H1 (cell line): ENCODE data around the gene OR4S1. TPM values are rescaled to one million over a fixed set of nuclear protein-coding genes. Genes with fewer than 3 reads are reported as not detected.

Experiments
- CTCF ChIA-PET: fragments of 300-600 bp; sonication (Branson Sonifier 250); formaldehyde crosslinking; loops from one replicate; lab custom pipeline; 2021; ENCODE audit not compliant: partially characterized antibody; lab: Charles Lee
- POLR2A ChIA-PET: fragments of 300-600 bp; sonication (Branson Sonifier 250); formaldehyde crosslinking; loops from one replicate; lab custom pipeline; 2021; ENCODE audit warnings: inconsistent platforms; ENCODE audit not compliant: partially characterized antibody; lab: Charles Lee
- DNase-seq, 2 experiments: peaks; one replicate each; pipeline versions ENCODE4 v3.0.0 to v3.0.0-alpha.2; 2010 to 2022; ENCODE audit warnings: low spot score in 2 of 2, low read depth in 1 of 2, mixed read lengths in 1 of 2
- FAIRE-seq: peaks from 2 replicates; lab custom pipeline; 2011; peaks lifted over from hg19 to GRCh38; lab: Jason Lieb, UNC
- H2AFZ ChIP-seq: 2 replicates; pipeline ENCODE4 v1.8.1; 2012; ENCODE audit warnings: low read length, inconsistent platforms
- H2AK5ac ChIP-seq: 2 replicates; pipeline ENCODE4 v1.6.1; 2013; ENCODE audit warnings: low read depth, low read length
- H2BK120ac ChIP-seq: replicated peaks from 2 replicates; pipeline ENCODE3; 2013; ENCODE audit warnings: low read depth, low read length, inconsistent platforms
- H2BK12ac ChIP-seq: 2 replicates; pipeline ENCODE4 v1.6.1; 2013; ENCODE audit warnings: low read depth, low read length
- H2BK15ac ChIP-seq: 2 replicates; pipeline ENCODE4 v1.6.1; 2013; ENCODE audit warnings: low read length
- H2BK20ac ChIP-seq: 2 replicates; pipeline ENCODE4 v1.6.1; 2013; ENCODE audit warnings: low read length
- H2BK5ac ChIP-seq: 2 replicates; pipeline ENCODE4 v1.6.1; 2013; ENCODE audit warnings: low read depth, low read length
- H3K14ac ChIP-seq: 2 replicates; pipeline ENCODE4 v1.6.1; 2013; ENCODE audit warnings: inconsistent platforms; ENCODE audit not compliant: insufficient read length
- H3K18ac ChIP-seq: 2 replicates; pipeline ENCODE4 v1.6.1; 2013; ENCODE audit warnings: low read length; ENCODE audit errors: extremely low read depth
- H3K23ac ChIP-seq: 2 replicates; pipeline ENCODE4 v1.6.1; 2013; ENCODE audit warnings: inconsistent platforms; ENCODE audit not compliant: insufficient read length
- H3K23me2 ChIP-seq: 2 replicates; pipeline ENCODE4 v1.6.1; 2013; ENCODE audit warnings: low read depth, low read length
- H3K27ac ChIP-seq: 2 replicates; pipeline ENCODE4 v1.6.1; 2011; ENCODE audit warnings: low read depth, low read length, inconsistent platforms
- H3K27me3 ChIP-seq, 4 experiments: replicated peaks in 1 of 4; 1 replicate in 1 of 4; 2 replicates in 3 of 4; pipeline versions ENCODE4 v1.6.1 to v1.8.1; 2011 to 2013; ENCODE audit warnings: low read length in 3 of 4, mild to moderate bottlenecking in 3 of 4, inconsistent platforms in 2 of 4, mixed read lengths in 2 of 4, moderate library complexity in 1 of 4; ENCODE audit not compliant: control insufficient read depth in 3 of 4, insufficient read depth in 3 of 4; ENCODE audit errors: extremely low read depth in 1 of 4
- H3K36me3 ChIP-seq, 4 experiments: 2 replicates each; pipeline versions ENCODE4 v1.6.1 to v1.8.1; 2011 to 2013; ENCODE audit warnings: mild to moderate bottlenecking in 4 of 4, low read length in 3 of 4, moderate library complexity in 2 of 4, control low read depth in 1 of 4, inconsistent platforms in 1 of 4; ENCODE audit not compliant: insufficient read depth in 4 of 4, control insufficient read depth in 2 of 4
- H3K4ac ChIP-seq: replicated peaks from 2 replicates; pipeline ENCODE3; 2013; ENCODE audit warnings: low read length, low read depth, mixed read lengths, inconsistent platforms; ENCODE audit not compliant: insufficient read length
- H3K4me1 ChIP-seq, 4 experiments: replicated peaks in 1 of 4; 1 replicate in 1 of 4; 2 replicates in 3 of 4; pipeline versions ENCODE4 v1.6.1 to v1.8.1; 2011 to 2013; ENCODE audit warnings: low read length in 3 of 4, inconsistent platforms in 2 of 4, mixed read lengths in 1 of 4; ENCODE audit not compliant: insufficient read depth in 4 of 4, control insufficient read depth in 3 of 4
- H3K4me2 ChIP-seq, 2 experiments: 2 replicates each; pipeline versions ENCODE4 v1.6.1 to v1.8.1; 2011 to 2013; ENCODE audit warnings: low read depth in 2 of 2, low read length in 2 of 2, control low read depth in 1 of 2, inconsistent platforms in 1 of 2, mild to moderate bottlenecking in 1 of 2; ENCODE audit not compliant: insufficient read depth in 1 of 2
- H3K4me3 ChIP-seq, 4 experiments: fragments of 200-600, 300-600 bp in 1 of 4; sonication (generic), shearing (Covaris generic), sonication (Bioruptor Twin) in 1 of 4; 2 replicates each; pipeline versions ENCODE4 v1.5.1 to v1.8.1; 2011 to 2016; ENCODE audit warnings: low read length in 4 of 4, low read depth in 3 of 4, control low read depth in 2 of 4, inconsistent platforms in 2 of 4, mild to moderate bottlenecking in 2 of 4, mixed read lengths in 1 of 4, moderate library complexity in 1 of 4; ENCODE audit not compliant: insufficient read depth in 2 of 4; ENCODE audit errors: extremely low read depth in 1 of 4
- H3K56ac ChIP-seq: replicated peaks from 2 replicates; pipeline ENCODE3; 2013; ENCODE audit warnings: low read depth, mild to moderate bottlenecking, mixed read lengths, low read length, inconsistent platforms; ENCODE audit not compliant: insufficient read length
- H3K79me1 ChIP-seq: 2 replicates; pipeline ENCODE4 v1.6.1; 2013; ENCODE audit warnings: low read depth, low read length, control low read depth
- H3K79me2 ChIP-seq, 2 experiments: 2 replicates each; pipeline versions ENCODE4 v1.6.1 to v1.8.1; 2012 to 2013; ENCODE audit warnings: low read length in 2 of 2, mild to moderate bottlenecking in 2 of 2, inconsistent platforms in 1 of 2; ENCODE audit not compliant: insufficient read depth in 2 of 2, control insufficient read depth in 1 of 2
- H3K9ac ChIP-seq, 4 experiments: replicated peaks in 1 of 4; 1 replicate in 1 of 4; 2 replicates in 3 of 4; pipeline versions ENCODE4 v1.6.1 to v1.8.1; 2011 to 2013; ENCODE audit warnings: low read depth in 3 of 4, low read length in 3 of 4, control low read depth in 2 of 4, mild to moderate bottlenecking in 2 of 4, moderate library complexity in 2 of 4, inconsistent platforms in 1 of 4; ENCODE audit errors: extremely low read depth in 1 of 4
- H3K9me3 ChIP-seq, 2 experiments: 2 replicates each; pipeline versions ENCODE4 v1.6.1 to v1.8.1; 2012 to 2013; ENCODE audit warnings: mild to moderate bottlenecking in 2 of 2, moderate library complexity in 2 of 2, control low read depth in 1 of 2, inconsistent platforms in 1 of 2, low read depth in 1 of 2, low read length in 1 of 2, mixed read lengths in 1 of 2; ENCODE audit not compliant: insufficient read depth in 2 of 2
- H4K20me1 ChIP-seq, 2 experiments: replicated peaks in 1 of 2; 2 replicates each; pipeline versions ENCODE3 to v1.8.1; 2011 to 2013; ENCODE audit warnings: inconsistent platforms in 2 of 2, low read length in 2 of 2, mild to moderate bottlenecking in 1 of 2; ENCODE audit not compliant: insufficient read depth in 2 of 2, control insufficient read depth in 1 of 2
- H4K5ac ChIP-seq: 2 replicates; pipeline ENCODE4 v1.6.1; 2013; ENCODE audit warnings: low read length, low read depth, mixed read lengths, inconsistent platforms; ENCODE audit not compliant: insufficient read length
- H4K8ac ChIP-seq: 2 replicates; pipeline ENCODE4 v1.8.0; 2013; ENCODE audit warnings: mild to moderate bottlenecking, moderate library complexity, low read length, inconsistent platforms; ENCODE audit not compliant: insufficient read depth; ENCODE audit errors: extremely low read depth
- H4K91ac ChIP-seq: replicated peaks from 2 replicates; pipeline ENCODE3; 2013; ENCODE audit warnings: low read length, mixed read lengths, inconsistent platforms; ENCODE audit not compliant: insufficient read length
- ASH2L ChIP-seq: fragments of 200-600, 300-600 bp; sonication (generic); IDR thresholded peaks from one replicate; pipeline ENCODE4 v1.7.1; 2017; ENCODE audit warnings: low read length
- CBX5 ChIP-seq: fragments of 300-800, 300-1000 bp; sonication (generic); IDR thresholded peaks from 2 replicates; pipeline ENCODE4 v1.7.1; 2016; ENCODE audit warnings: antibody characterized with exemption, low read length, low read depth
- CEBPB ChIP-seq: IDR thresholded peaks from 2 replicates; pipeline ENCODE4 v1.6.1; 2012; ENCODE audit warnings: low read depth, low read length
- CHD1 ChIP-seq: IDR thresholded peaks from 2 replicates; pipeline ENCODE4 v1.6.1; 2012; ENCODE audit warnings: low read depth, low read length, improper control_type of control experiment
- CTBP2 ChIP-seq: IDR thresholded peaks from 2 replicates; pipeline ENCODE4 v1.7.0; 2011; ENCODE audit warnings: borderline replicate concordance, mild to moderate bottlenecking, moderate library complexity, mixed read lengths, low read length; ENCODE audit not compliant: insufficient read depth, insufficient read length
- HDAC2 ChIP-seq, 2 experiments: fragments of 300-600 bp in 1 of 2; sonication (generic) in 1 of 2; IDR thresholded peaks; 2 replicates each; pipeline ENCODE4 v1.6.1; 2011 to 2012; ENCODE audit warnings: low read depth in 2 of 2, low read length in 2 of 2, mild to moderate bottlenecking in 2 of 2, moderate library complexity in 2 of 2, borderline replicate concordance in 1 of 2, inconsistent platforms in 1 of 2
- JUN ChIP-seq: IDR thresholded peaks from 2 replicates; pipeline ENCODE4 v1.6.1; 2011; ENCODE audit warnings: low read depth, mild to moderate bottlenecking, improper control_type of control experiment, low read length
- JUND ChIP-seq: IDR thresholded peaks from 2 replicates; pipeline ENCODE4 v1.6.1; 2011; ENCODE audit warnings: mild to moderate bottlenecking, improper control_type of control experiment, low read length
- KDM4A ChIP-seq: IDR thresholded peaks from one replicate; pipeline ENCODE4 v1.7.1; 2012; ENCODE audit warnings: low read depth, mild to moderate bottlenecking, moderate library complexity, low read length, inconsistent platforms; ENCODE audit not compliant: severe bottlenecking
- KDM5A ChIP-seq: fragments of 200-600 bp; IDR thresholded peaks from 2 replicates; pipeline ENCODE4 v1.7.1; 2012; ENCODE audit warnings: mild to moderate bottlenecking, low read length, inconsistent platforms, mixed read lengths
- MAFK ChIP-seq: IDR thresholded peaks from 2 replicates; pipeline ENCODE4 v1.6.1; 2012; ENCODE audit warnings: low read depth, mild to moderate bottlenecking, improper control_type of control experiment, low read length
- NRF1 ChIP-seq: IDR thresholded peaks from 2 replicates; pipeline ENCODE4 v1.6.1; 2011; ENCODE audit warnings: mild to moderate bottlenecking, low read depth, low read length, improper control_type of control experiment
- POLR2AphosphoS5 ChIP-seq: IDR thresholded peaks from 2 replicates; pipeline ENCODE4 v1.6.1; 2011; ENCODE audit warnings: low read depth, low read length
- TEAD4 ChIP-seq: IDR thresholded peaks from 2 replicates; pipeline ENCODE4 v1.6.1; 2012; ENCODE audit warnings: low read depth, low read length, inconsistent platforms, mixed read lengths
- YY1 ChIP-seq: IDR thresholded peaks from 2 replicates; pipeline ENCODE4 v1.6.1; 2011; ENCODE audit warnings: low read depth, mild to moderate bottlenecking, low read length
- WGBS, 2 experiments: shearing (Covaris generic) in 1 of 2; methylation state at CpG; one replicate each; pipeline versions ENCODE4 v1.1.6 to v1.1.7; 2013 to 2015; ENCODE audit warnings: low lambda C conversion rate in 2 of 2, mixed read lengths in 2 of 2, inconsistent platforms in 1 of 2, low coverage in 1 of 2, missing lambda C conversion rate in 1 of 2; ENCODE audit not compliant: insufficient replicate concordance in 2 of 2, insufficient coverage in 1 of 2, insufficient read length in 1 of 2; ENCODE audit errors: extremely low coverage in 1 of 2, missing lambda C conversion rate in 1 of 2; 5-methylcytosine and 5-hydroxymethylcytosine counted together
- polyA plus RNA-seq, 7 experiments: library from polyadenylated mRNA; depleted of rRNA in 3 of 7; stranded (reverse) in 5 of 7; unstranded in 2 of 7; fragments of >200 nt in 5 of 7; fragments of 200-250 nt in 2 of 7; gene quantifications; 1 replicate in 5 of 7; 2 replicates in 1 of 7; 4 replicates in 1 of 7; pipeline versions ENCODE4 v1.2.1 to v1.2.3, GENCODE V29; 2011 to 2013; ENCODE audit warnings: missing spikeins in 2 of 7, mixed read lengths in 2 of 7
- total RNA-seq: library from RNA; stranded (reverse); fragmentation: NEBNext Ultra II Directional; extraction: Animal tissue kit (Norgen Biotek cat#: 25700); gene quantifications from 2 replicates; pipeline ENCODE4 v1.2.1, GENCODE V29; 2021

Gene OR4S1
- total and polyA plus RNA-seq, 2 of the 8 experiments (the other 6 are each of a cell fraction or from before 2014, with no cell fraction given): not detected

DNA sequence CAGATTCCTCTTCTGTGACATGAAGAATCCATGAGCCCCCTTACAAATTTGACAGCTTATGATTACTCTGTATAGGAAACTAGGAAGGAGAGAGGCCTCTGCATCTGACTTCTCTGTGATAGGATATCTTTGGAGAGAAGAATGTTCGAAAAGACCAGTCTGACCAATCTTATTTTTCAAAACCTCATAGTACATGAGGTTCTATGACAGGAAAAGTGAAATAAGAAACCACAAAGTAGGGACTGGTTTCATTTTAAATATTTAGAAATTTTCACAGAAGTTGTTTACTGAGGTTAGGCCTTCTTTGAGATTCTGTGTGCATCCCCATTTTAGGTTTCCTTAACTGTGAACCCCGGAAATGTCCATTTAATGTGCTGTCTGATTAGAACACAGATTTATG, 44.4 kb upstream of the OR4S1 start:
- H3K36me3 ChIP-seq: no peaks in the 10 kb centered on the region
- ChIA-PET POLR2A (no interaction called here), CTCF (interaction anchor here (0.6 kb wide), 1 partner anchor 306 kb away, joined by 3 read pairs; no protein-coding TSS in a partner anchor)
- H4K91ac ChIP-seq: no peak overlapping the region
- no peak overlapping the region for H2BK20ac ChIP-seq
- H3K56ac ChIP-seq: no peak overlapping the region
- WGBS, 2 experiments: 88% methylated on average over 2 of the region's 2 CpGs; no CpG with 5 or more reads in 1 of the 2 experiments
- no peak overlapping the region for H2BK5ac ChIP-seq
- H3K79me1 ChIP-seq: no peaks in the 10 kb centered on the region
- DNase-seq: no peak
- H3K9me3 ChIP-seq: peaks cover 60 to 66% of the 10 kb centered on the region in 2 experiments
- no peak overlapping the region for H3K4me2 ChIP-seq
- no peak overlapping the region for H4K8ac ChIP-seq
- no peak overlapping the region for H2AK5ac ChIP-seq
- no peak for TF ChIP-seq MAFK
- TF ChIP-seq JUND: no peak
- TF ChIP-seq POLR2AphosphoS5: no peak
- no peak for TF ChIP-seq KDM4A
- TF ChIP-seq HDAC2 (IDR thresholded peaks at IDR 0.05; ENCODE audit: borderline replicate concordance in 1 of 2, low read depth in 2 of 2, low read length in 2 of 2): no peak
- no peak for TF ChIP-seq TEAD4
- no peak for TF ChIP-seq CTBP2
- TF ChIP-seq NRF1: no peak
- TF ChIP-seq JUN: no peak
- no peak for TF ChIP-seq YY1
- no peak for TF ChIP-seq CBX5
- no peak for TF ChIP-seq KDM5A
- no peak for TF ChIP-seq CEBPB
- TF ChIP-seq CHD1: no peak
- TF ChIP-seq ASH2L: no peak
- TF ChIP-seq, all 59 proteins: peak for 0
- Histone ChIP-seq H3K18ac (no peak overlapping the region), H3K27ac (no peak overlapping the region), H2BK120ac (no peak overlapping the region), H3K14ac (no peak overlapping the region), H3K4ac (no peak overlapping the region), H3K27me3 (no peaks in the 10 kb centered on the region), H2AFZ (no peak overlapping the region), H3K23ac (no peak overlapping the region), H3K4me3 (no peak overlapping the region), H4K20me1 (no peaks in the 10 kb centered on the region), H3K79me2 (no peaks in the 10 kb centered on the region), H2BK15ac (no peak overlapping the region), H2BK12ac (no peak overlapping the region), H3K4me1 (no peaks in the 10 kb centered on the region), H4K5ac (no peak overlapping the region), H3K9ac (no peak overlapping the region), H3K23me2 (no peaks in the 10 kb centered on the region; the same call in 1 of the 2 replicates)
- FAIRE-seq: no peak
